GM13977 (cell line): ENCODE data around the gene ADAMTS17.

Source experiments
- DNase-seq: peaks from one replicate; pipeline ENCODE4 v3.0.0; 2012; ENCODE audit warnings: low spot score
- in situ Hi-C: fragments of 300-500 bp; cut with MboI; formaldehyde crosslinking; loops from one replicate; pipeline ENCODE4 v1.12.0; 2022; ENCODE audit warnings: low sequenced_read_pairs, low pct_unique_long_range_greater_than_20kb, mixed read lengths, inconsistent platforms; ENCODE audit not compliant: unreplicated experiment
- TF ChIP-seq, protein P1 (sequence below): IDR thresholded peaks from 2 replicates; pipeline ENCODE4 v1.5.1; 2012; ENCODE audit warnings: mild to moderate bottlenecking, control low read depth; ENCODE audit not compliant: insufficient read depth; ENCODE audit errors: extremely low read depth, missing control alignments

The ADAMTS17 gene

GRCh38 chr15:100009372-100009771 is 332.4 kb downstream of the ADAMTS17 start:
- DNase-seq = no peak
- in situ Hi-C loops = no loop called here
- TF ChIP-seq, protein P1, sequence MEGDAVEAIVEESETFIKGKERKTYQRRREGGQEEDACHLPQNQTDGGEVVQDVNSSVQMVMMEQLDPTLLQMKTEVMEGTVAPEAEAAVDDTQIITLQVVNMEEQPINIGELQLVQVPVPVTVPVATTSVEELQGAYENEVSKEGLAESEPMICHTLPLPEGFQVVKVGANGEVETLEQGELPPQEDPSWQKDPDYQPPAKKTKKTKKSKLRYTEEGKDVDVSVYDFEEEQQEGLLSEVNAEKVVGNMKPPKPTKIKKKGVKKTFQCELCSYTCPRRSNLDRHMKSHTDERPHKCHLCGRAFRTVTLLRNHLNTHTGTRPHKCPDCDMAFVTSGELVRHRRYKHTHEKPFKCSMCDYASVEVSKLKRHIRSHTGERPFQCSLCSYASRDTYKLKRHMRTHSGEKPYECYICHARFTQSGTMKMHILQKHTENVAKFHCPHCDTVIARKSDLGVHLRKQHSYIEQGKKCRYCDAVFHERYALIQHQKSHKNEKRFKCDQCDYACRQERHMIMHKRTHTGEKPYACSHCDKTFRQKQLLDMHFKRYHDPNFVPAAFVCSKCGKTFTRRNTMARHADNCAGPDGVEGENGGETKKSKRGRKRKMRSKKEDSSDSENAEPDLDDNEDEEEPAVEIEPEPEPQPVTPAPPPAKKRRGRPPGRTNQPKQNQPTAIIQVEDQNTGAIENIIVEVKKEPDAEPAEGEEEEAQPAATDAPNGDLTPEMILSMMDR = no peak

- TF ChIP-seq, protein P1 = no peak
- in situ Hi-C loops = no loop called here
- DNase-seq = no peak
These were observed 333.5 kb downstream of the ADAMTS17 start for GRCh38 chr15:100008258-100008657.

- in situ Hi-C loops = no loop called here
- no peak for DNase-seq
- TF ChIP-seq, protein P1 = no peak
These were observed 334.2 kb downstream of the ADAMTS17 start for GRCh38 chr15:100007609-100008008.

DNA sequence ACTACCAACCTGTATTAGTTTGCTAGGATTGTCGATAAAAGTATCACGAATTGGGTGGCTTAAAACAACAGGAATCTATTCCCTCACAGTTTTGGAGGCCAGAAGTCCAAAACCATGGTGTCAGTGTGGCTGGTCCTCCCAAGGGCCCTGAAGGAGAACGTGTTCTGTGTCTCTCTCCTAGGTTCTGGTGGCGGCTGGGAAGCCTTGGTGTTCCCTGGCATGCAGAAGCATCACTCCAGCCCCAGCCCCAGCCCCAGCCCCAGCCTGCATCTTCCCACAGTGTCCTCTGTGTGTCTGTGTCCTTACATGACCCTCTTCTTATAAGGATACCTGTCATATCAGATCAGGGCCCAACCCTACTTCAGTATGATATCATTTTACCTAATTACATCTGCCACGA is 336.1 kb downstream of the ADAMTS17 start:
- TF ChIP-seq, protein P1 = no peak
- in situ Hi-C loops = no loop called here
- DNase-seq = no peak

- TF ChIP-seq, protein P1 = no peak
- no peak for DNase-seq
- in situ Hi-C loops = no loop called here
These were observed 336.8 kb downstream of the ADAMTS17 start for GRCh38 chr15:100005013-100005412.

- DNase-seq = no peak
- in situ Hi-C loops = no loop called here
These were observed 338.8 kb downstream of the ADAMTS17 start for GRCh38 chr15:100002787-100003536.

More at GRCh38 chr15:100002787-100003536, 338.8 kb downstream of the ADAMTS17 start:
- TF ChIP-seq, protein P1 = no peak
